Stimulated activated CD8-positive, alpha-beta memory T cell treated with anti-CD3 and anti-CD28 coated beads, Interleukin-7, amount 100 ng/mL, for 4 hours (primary cell): Measurements from ENCODE around the gene ASTN1.

Source experiments
- DNase-seq, 2 donors: peaks; one replicate each; pipeline ENCODE4 v3.0.0-alpha.2; 2020; ENCODE audit warnings: low read depth in 2 of 2

ASTN1 gene

GRCh38 chr1:177164380-177165068, at the start of gene ASTN1:
Gene ASTN1, minus strand, starts transcription at chr1:177164712. Its CDS starts 36 bp downstream, at chr1:177164676.
- no peak for DNase-seq

DNA sequence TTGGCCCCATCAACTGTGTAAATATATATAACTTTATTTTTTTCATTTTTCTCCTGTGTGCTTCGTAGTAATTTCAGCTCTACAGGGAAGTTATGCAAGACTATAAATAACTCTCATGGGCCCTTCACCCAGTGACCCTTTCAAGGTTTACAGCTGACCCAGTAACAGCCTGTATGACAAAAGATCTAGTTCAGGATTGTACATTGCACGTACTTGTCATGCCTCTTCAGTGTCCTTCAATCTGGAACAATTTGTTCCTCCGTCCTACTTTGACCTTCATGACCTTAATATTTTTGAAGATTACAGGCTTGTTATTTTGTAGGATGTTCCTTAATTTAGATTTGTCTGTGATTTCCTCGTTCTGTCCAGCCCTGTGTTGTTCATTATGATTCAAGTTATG, 46.7 kb upstream of the ASTN1 start:
- DNase-seq: no peak

DNA sequence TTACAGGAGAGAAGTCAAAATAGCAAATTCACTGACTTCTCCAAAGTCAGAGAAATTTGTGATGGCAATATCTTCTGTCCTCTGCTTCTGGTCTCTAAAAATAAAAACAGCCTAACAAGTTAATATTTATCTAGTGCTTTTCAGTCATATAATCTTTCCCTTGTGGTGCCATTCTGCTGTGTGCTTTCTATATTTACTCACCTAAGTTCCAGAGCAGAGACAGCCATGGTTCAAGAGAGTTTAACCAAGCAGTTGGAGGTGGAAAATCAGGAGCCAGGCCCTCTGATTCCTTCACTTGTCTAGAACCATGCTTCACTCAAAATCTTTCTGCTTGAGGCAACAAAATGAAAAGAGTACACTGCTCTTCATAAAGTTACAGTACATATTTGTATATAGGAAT, 45.6 kb upstream of the ASTN1 start:
- DNase-seq: no peak

GRCh38 chr1:177209357-177209756, 44.8 kb upstream of the ASTN1 start:
- no peak for DNase-seq

DNA sequence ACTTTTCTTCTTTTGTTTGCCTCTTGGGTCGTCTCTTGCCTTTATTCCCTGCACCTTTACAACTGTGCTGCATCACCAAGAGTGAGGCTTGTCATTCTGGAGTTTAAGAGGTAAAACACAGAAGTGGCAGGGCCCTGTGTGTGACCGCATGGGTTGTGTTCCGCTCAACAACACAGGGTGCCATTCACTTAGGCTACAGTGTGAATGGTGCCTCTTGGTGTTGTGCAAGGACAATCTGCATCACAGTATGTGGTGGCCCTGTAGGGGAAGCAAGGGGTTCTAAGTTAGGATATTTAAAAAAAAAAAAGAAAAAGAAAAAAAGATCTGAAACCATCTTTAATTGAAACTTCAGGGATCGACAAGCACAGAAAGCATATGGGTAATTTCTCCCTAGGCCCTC, 44.4 kb upstream of the ASTN1 start:
- DNase-seq: no peak

- no peak for DNase-seq
Observed at GRCh38 chr1:177206831-177207355, 42.4 kb upstream of the ASTN1 start.

- DNase-seq: no peak
Observed at GRCh38 chr1:177200290-177200689, 35.8 kb upstream of the ASTN1 start.

DNA sequence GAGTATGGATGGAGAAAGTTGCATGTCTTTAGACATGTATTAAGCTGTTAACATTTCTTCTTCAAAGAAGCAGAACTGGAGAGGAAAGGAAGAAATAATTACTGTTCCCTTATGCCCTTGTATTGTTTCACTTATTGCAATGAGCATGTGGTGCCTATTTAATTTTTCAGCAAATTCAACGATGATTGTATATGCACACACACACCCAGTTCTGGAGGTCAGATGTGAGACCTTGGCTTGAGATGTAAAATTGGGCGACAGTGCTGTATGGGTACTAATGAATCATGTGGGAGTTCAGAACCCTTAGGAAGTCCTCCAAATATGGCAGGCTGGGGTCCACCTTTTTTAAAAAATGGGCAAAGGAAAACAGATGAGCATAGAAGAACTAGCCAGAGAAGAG, 33.7 kb upstream of the ASTN1 start:
- no peak for DNase-seq

GRCh38 chr1:177190308-177190970, 25.9 kb upstream of the ASTN1 start:
- no peak for DNase-seq

DNA sequence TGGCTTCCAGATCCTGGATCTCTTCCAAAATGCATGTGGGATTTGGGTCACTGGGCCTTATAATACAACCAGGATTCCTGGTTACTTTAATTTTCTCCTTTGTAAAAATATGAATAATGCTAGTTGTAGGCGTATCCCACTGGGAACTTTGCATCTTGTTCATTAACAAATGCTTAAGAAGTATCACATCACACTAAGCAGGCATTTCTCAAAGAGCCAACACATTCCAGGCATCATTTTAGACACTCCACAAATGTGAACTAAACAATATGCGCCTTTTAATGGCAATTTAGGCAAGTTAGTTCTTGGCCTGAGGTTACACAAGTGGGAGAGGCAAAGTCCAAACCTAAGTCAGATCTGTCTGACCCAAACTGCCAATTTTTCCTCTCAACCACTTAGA, 22.1 kb upstream of the ASTN1 start:
- DNase-seq: no peak

DNA sequence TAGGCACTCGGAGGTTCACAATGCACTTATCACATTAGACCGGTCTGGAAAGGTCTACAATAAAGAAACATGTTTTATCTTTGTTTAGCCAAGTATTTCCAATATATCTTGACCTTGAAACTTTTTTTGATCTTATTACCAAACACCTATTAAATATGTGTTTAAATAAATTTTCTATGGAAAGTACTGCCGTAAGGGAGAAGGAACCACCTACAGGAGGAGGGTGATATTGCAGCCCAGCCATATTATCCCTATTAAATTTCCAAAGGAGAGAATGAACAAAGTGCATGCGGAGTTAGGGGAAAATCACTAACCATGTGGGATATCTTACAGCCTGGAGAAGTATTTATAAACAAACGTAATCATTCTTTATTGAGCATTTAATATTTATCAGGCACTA, 20.7 kb upstream of the ASTN1 start:
- no peak for DNase-seq

DNA sequence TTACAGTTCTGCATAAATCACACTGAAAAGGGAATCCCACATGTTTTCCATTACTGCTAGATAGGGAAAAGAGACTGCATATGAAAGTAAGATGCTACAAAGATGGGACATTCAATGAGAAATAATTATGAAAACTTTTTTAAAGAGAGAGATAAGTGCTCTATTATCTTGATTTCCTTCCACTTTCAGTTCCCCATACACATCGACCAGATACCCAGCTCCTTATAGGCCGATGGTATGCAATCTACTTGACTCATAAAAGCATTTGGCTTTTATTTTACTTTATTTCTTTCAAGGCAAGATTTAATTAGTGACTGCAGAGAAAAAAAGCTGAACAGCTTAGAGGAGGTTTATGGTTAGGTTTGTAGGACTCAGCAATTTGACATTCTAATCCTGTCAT, 19.3 kb upstream of the ASTN1 start:
- no peak for DNase-seq

DNA sequence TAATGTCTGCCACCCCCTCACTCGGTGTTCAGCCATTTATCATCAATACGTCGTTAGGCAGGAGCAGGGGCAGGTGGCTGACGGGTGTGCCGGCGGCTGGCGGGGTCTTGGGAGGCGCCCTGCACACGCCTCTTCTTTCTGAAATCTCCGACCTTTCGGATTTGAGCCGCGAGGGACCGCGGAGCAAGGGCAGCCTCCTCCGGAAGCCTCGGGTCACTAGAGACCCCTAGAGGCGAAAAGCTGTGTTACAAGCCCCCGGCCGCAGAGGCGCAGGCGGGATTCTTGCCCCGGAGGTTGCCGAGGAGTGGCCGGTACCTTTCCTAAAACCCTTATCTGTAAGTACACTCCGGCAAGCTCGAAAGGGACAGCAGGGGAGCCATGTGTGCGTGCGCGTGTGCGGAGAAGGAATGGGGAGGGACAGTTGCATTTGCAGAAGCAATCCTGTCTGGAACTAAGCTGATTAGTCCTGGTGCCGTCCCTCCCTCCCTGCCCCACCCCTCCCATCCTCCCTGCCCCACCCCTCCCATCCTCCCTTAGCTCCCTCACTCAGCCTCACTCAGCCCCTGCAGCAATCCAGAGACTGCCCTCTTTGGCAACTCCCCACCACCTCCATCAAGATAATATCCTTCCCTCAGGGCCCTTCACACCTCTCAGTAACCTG, 17.2 kb upstream of the ASTN1 start:
- DNase-seq: no peak

DNA sequence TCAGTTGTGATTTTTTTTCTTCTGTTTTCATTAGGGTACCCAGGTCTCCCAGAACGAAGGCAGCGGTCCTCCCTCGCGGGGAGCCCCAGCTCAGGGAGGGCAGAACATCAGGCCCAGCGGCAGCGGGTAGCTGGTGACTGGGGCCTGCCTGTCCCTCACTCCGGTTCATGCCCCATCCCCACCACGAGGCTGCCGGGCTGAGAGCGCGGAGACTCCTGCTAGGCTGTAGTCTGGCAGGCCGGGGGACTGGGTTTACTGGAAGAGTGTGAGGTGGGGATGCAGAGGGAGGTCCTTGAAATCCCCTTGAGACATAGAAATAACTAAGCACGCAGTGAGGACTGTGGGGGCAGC, 16.7 kb upstream of the ASTN1 start:
- DNase-seq: no peak

GRCh38 chr1:177174921-177175634, 10.6 kb upstream of the ASTN1 start:
- DNase-seq: no peak

- DNase-seq: no peak
Observed at GRCh38 chr1:177173976-177174375, 9.5 kb upstream of the ASTN1 start.

DNA sequence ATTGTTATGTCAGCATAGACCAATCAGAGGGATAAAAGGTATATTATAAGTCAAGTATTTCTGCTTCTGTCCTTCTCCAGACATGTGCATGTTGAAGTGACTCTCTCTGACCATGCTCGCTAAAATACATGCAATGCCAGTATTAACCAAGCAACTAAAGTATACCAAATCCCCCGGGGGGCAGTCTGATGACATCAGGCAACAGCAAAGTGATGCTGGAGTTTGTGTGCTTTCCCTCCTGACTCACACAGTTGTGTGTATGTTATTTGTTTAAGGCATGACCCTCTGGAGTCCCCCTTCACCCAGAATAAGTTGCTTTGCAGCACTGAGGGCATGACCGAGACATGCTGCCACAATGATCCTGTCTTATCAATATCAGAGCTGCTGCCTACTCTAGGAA, 8.4 kb upstream of the ASTN1 start:
- DNase-seq: no peak

DNA sequence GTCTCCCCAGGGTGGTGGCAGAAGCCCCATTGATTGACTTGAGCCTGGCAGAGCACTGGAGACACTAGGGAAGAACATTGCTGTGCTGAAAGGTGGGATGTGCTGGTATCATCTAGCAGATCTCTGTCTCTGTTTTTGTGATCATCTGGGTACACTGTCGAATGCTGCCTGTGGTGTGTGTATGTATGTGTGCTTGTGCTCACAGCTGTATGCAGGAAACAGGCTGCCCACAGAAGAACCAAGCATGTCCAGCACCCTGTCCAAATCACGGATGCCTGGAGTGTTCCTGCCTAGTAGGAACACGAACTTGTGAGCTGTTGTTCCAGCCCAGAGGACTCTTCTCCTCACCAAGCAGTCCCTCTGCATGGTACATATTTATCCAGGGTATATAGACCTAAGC, 7.8 kb upstream of the ASTN1 start:
- no peak for DNase-seq

DNA sequence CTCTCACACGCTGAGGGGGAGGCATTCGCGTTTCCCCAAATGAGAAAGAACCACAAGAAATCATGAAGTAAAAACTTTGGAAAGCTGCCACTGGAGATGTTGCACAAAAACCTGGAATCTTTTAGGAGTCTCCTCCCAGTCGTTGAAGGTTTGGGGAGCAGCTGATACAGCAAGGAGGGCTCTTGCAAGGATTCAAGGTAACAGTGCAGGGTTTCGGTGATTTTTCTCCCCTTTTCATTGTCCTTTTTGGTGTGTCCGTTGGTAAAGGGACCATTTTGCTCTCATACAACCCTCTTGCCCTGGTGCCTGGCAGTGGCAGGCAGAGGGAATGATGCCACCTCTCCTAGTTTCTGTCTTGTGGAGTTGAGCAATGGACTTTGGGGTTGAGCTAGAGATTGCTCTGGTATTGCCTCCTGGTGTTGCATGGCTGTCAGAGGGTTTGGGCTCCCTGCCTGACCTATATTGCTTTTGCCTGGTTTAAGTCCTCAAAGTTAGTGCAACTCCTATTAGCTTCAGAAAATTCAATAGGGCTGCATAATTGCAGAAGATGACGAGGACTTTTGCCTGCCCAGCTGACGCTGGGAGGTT, 7.1 kb upstream of the ASTN1 start:
- DNase-seq: no peak

GRCh38 chr1:177170756-177171535, 6.4 kb upstream of the ASTN1 start, which contains the start of gene BRINP2:
Gene BRINP2, plus strand, starts transcription at chr1:177170958. Its CDS starts 58,919 bp downstream, at chr1:177229877.
- no peak for DNase-seq

- no peak for DNase-seq
Observed at GRCh38 chr1:177165069-177165439, 542 bp upstream of the ASTN1 start.
